ENCODE results near the gene ACTL7A.

- TF ChIP-seq CTCF (tag by site-specific recombination; IDR thresholded peaks at IDR 0.05) (no peak), ZNF121 (tag by site-specific recombination; IDR thresholded peaks at IDR 0.05) (no peak), AEBP2 (tag by site-specific recombination; IDR thresholded peaks at IDR 0.05; ENCODE audit: borderline replicate concordance) (no peak), ATF2 (tag by site-specific recombination; IDR thresholded peaks at IDR 0.05; ENCODE audit: low read depth) (no peak)
These were observed 31.8 kb upstream of the ACTL7A start for GRCh38 chr9:108830272-108830671.

All from HEK293 (cell line).